H1 (cell line): ENCODE results near the gene NHLH2.

Experiments
- ATF3 ChIP-seq: IDR thresholded peaks from 2 replicates; pipeline ENCODE4 v1.6.1; 2011; ENCODE audit warnings: low read depth, mild to moderate bottlenecking, low read length; ENCODE audit not compliant: insufficient read depth
- CHD2 ChIP-seq: IDR thresholded peaks from 2 replicates; pipeline ENCODE4 v1.6.1; 2012; ENCODE audit warnings: low read length, improper control_type of control experiment
- CTCF ChIP-seq, 3 experiments: IDR thresholded peaks; 1 replicate in 2 of 3; 2 replicates in 1 of 3; pipeline versions ENCODE4 v1.5.1 to v1.6.1; 2011; ENCODE audit warnings: low read length in 3 of 3, mild to moderate bottlenecking in 3 of 3, inconsistent platforms in 2 of 3, low read depth in 1 of 3, moderate library complexity in 1 of 3; ENCODE audit not compliant: insufficient read depth in 1 of 3; ENCODE audit errors: control extremely low read depth in 1 of 3
- EP300 ChIP-seq, 2 experiments: IDR thresholded peaks; 1 replicate in 1 of 2; 2 replicates in 1 of 2; pipeline ENCODE4 v1.6.1; 2011 to 2012; ENCODE audit warnings: low read depth in 2 of 2, low read length in 2 of 2, mild to moderate bottlenecking in 2 of 2, borderline replicate concordance in 1 of 2, inconsistent platforms in 1 of 2, moderate library complexity in 1 of 2
- GABPA ChIP-seq: IDR thresholded peaks from 2 replicates; pipeline ENCODE4 v1.6.1; 2011; ENCODE audit warnings: mild to moderate bottlenecking, low read length, moderate library complexity, borderline replicate concordance; ENCODE audit not compliant: insufficient read depth

GRCh38 chr1:115890580-115890979 is 49.7 kb upstream of the NHLH2 start:
- TF ChIP-seq CTCF (IDR thresholded peaks at IDR 0.05; ENCODE audit: control extremely low read depth in 1 of 3, insufficient read depth in 1 of 3, low read depth in 1 of 3, low read length in 3 of 3) = no peak
- TF ChIP-seq CHD2 = no peak
- no peak for TF ChIP-seq ATF3
- TF ChIP-seq GABPA = no peak
- TF ChIP-seq EP300 (IDR thresholded peaks at IDR 0.05; ENCODE audit: borderline replicate concordance in 1 of 2, low read depth in 2 of 2, low read length in 2 of 2) = no peak
